Stimulated activated CD4-positive, alpha-beta T cell treated with anti-CD3 and anti-CD28 coated beads, TNF-alpha, amount 100 ng/mL, for 48 hours (primary cell): ENCODE results near the gene KCNAB2.

ENCODE experiments used
- DNase-seq, 3 donors: peaks; one replicate each; pipeline ENCODE4 v3.0.0-alpha.2; 2020; ENCODE audit warnings: low read depth in 3 of 3

KCNAB2 gene

GRCh38 chr1:6109688-6110087, 64.0 kb downstream of the KCNAB2 start:
- DNase-seq: no peak

DNA sequence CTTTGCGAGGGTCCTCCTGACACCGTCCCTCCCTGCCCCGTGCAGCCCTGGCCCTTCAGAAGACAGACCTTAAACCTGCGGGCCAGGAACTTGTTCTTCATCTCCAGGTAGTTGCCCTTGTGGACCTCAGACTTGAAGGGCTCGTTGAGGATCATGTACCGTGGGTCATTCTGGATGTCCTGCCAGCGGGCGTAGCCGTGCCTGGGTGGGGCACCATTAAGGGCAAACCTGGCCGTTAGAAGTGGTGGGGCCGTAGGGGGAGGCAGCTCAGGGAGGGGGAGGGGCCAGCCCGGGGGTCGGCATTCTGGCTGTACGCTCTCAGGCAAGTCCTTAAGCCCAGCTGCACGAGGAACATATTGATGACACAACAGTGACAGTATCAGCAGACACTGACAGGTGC, 64.6 kb downstream of the KCNAB2 start:
- DNase-seq: no peak

GRCh38 chr1:6111571-6111970, 65.9 kb downstream of the KCNAB2 start:
- no peak for DNase-seq

- no peak for DNase-seq
Measured at GRCh38 chr1:6111991-6112689, 66.5 kb downstream of the KCNAB2 start.

GRCh38 chr1:6112690-6113005, 67.0 kb downstream of the KCNAB2 start:
- no peak for DNase-seq

DNA sequence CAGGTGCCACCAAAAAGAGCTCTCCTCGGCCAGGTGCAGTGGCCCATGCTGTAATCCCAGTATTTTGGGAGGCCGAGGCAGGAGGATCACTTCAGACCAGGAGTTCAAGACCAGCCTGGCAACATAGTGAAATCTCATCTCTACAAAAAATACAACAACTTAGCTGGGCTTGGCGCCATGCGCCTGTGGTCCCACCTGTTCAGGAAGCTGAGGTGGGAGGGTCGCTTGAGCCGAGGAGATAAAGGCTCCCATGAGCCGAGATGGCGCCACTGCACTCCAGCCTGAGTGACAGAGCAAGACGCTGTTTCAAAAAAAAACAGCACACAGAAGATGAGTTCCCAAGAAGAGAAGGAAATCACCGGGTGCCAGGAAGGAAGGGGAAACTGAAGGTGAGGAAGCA, 67.4 kb downstream of the KCNAB2 start:
- no peak for DNase-seq

DNA sequence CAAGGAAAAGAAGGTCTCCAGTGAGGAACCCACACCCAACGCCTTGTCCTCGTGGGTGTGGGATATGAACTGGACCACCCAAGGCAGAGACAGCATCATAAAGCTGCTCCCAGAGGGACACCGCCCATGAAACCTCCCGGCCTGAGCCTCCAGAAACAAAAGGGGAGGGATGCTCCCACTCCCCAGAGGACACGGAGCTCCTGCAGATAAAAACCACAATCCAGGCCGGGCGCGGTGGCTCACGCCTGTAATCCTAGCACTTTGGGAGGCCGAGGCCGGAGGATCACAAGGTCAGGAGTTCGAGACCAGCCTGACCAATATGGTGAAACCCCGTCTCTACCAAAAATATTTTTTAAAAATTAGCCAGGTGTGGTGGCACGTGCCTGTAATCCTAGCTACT, 68.1 kb downstream of the KCNAB2 start:
- no peak for DNase-seq

- DNase-seq: no peak
Measured at GRCh38 chr1:6116137-6116536, 70.4 kb downstream of the KCNAB2 start.

- no peak for DNase-seq
Measured at GRCh38 chr1:6117064-6117463, 71.4 kb downstream of the KCNAB2 start.

GRCh38 chr1:6117624-6118023, 71.9 kb downstream of the KCNAB2 start:
- DNase-seq: no peak

GRCh38 chr1:6118415-6118814, 72.7 kb downstream of the KCNAB2 start:
- no peak for DNase-seq

DNA sequence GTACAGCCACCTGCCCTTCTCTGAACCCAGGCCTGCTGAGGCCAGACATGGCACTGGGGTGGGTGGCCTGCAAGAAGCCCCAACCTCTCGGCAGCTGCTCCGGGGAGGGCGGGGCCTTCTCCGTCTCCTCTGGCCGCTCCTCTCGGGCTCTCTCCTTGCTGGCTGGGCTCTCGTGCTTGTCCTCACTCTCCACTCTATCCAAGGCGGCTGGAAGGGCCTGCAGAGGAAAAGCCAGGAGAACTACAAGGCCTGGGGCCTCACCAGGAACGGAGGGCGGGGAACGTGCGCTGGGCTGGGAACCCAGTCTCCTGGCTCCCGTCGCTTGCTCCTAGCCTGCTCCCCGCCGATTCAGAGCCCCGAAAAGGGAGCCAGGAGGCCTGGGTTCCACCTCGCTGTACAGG, 75.3 kb downstream of the KCNAB2 start:
- no peak for DNase-seq

GRCh38 chr1:6121651-6122370, 76.1 kb downstream of the KCNAB2 start:
- no peak for DNase-seq

DNA sequence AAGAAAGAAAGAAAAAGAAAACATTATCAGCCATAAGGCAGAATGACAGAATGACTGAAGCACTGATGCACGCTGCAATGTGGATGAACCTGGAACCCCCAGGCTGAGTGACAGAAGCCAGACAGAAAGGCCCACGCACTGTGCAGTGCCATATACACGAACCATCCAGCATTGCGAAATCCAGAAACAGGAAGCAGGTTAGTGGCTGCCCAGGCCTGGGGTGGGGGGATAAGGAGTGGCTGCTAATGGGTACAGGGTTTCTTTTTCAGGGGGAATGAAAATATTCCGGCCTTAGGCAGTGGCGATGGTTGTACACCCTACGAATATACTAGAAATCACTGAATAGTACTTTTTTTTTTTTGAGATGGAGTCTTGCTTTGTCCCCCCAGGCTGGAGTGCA, 77.4 kb downstream of the KCNAB2 start:
- no peak for DNase-seq

- no peak for DNase-seq
Measured at GRCh38 chr1:6123816-6124215, 78.1 kb downstream of the KCNAB2 start.

DNA sequence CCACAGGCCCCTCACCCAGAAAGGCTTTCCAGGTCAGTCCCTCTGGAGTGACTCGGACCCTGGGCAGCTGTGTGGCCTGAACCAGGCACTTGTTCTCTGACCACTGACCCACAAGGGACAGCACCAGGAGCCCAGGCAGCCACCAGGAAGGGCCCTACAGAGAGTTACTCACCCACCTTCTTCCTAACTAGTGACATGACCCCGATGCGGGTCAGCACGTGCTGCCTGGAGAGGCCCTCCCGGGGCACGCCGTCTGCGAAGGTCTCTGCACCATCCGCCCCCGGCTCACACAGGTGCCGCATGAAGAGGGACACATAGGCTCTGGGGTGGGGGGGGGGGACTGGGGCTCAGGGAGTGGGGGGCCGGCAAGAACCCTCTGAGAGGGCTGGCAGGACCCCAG, 78.7 kb downstream of the KCNAB2 start:
- no peak for DNase-seq

- DNase-seq: no peak
Measured at GRCh38 chr1:6124746-6125365, 79.2 kb downstream of the KCNAB2 start.

GRCh38 chr1:6125366-6125765, 79.7 kb downstream of the KCNAB2 start:
- no peak for DNase-seq

- no peak for DNase-seq
Measured at GRCh38 chr1:6126028-6126427, 80.3 kb downstream of the KCNAB2 start.

- no peak for DNase-seq
Measured at GRCh38 chr1:6126521-6127067, 80.9 kb downstream of the KCNAB2 start.

DNA sequence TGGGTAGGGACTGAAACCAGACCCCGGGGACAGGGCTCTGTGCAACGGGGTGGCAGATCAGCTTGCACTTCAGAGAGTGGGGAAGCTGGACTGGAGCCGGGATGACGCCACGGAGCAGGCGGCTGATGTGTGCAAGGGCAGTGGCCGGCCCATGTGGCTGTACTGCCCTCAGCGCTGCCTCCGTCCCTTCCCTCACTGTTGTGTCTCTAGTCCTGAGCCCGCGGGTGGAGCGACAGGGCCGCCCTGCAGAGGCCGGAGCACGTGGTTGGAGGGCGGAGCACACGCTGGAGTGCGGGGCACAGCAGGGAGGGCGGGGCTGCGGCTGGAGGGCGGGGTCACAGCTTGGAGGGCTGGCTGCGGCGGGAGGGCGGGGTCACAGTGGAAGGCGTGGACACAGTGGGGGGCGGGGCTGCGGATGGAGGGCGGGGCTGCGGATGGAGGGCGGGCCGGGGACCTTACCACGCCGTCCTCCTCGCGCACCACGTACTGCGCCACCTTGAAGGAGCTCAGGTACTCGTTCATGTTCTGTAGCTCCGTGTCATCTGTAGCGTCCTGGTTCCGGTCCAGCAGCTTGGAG, 82.0 kb downstream of the KCNAB2 start:
- peak; percentile 50 to 85 (median 56) for DNase-seq

- DNase-seq: no peak
Measured at GRCh38 chr1:6128276-6129081, 82.8 kb downstream of the KCNAB2 start.
